ENCODE measurements around the gene BBS9. TPM values are rescaled to one million over a fixed set of nuclear protein-coding genes. Genes with fewer than 3 reads are reported as not detected.
A peak's percentile ranks its signal among the peaks of the same experiment; 100 is the strongest.

The BBS9 gene
- polyA plus RNA-seq, 10 donors: 13.5 to 26.9 (median 16.7) TPM

DNA sequence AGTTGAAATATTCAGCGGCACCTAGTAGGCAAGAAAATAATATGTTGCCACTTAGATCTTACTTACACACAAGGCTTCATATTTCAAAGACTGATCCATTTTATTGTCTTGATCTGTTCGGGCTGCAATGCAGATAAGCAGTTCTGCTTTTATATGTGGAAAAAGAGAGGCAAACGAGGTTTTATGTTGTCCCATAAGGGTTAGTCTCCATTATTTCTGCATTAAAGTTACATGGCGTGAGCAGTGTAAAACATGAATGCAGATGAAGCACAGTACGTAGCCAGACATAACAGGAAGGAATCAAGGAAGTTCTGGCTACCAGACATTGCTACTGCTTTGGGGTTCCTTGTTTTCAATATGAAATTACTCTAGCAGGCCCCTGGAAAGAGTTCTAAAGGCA is 224.8 kb downstream of the BBS9 start:
- peak in 1 of 3 donors; percentile 7 for DNase-seq

DNA sequence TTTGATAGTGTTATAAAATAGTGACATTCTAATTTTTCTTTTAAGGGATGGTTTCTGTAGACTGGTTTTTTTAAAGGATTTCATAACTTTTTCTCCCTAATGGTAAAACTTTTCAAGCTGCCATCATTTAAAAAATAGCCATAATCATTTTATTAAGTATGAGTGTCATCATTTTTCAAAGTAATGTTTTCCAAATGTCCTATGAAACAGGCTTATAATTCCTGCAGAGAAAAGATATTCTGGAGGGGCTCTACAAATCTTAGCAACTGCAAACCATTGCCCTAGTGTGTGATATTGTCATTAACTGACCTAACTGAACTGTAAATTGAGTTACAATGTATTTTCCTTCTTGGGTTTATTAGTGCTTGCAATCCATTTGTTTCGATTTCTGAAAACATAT is 226.0 kb downstream of the BBS9 start:
- DNase-seq: peak in 2 of 3 donors; percentile 36 to 38

DNA sequence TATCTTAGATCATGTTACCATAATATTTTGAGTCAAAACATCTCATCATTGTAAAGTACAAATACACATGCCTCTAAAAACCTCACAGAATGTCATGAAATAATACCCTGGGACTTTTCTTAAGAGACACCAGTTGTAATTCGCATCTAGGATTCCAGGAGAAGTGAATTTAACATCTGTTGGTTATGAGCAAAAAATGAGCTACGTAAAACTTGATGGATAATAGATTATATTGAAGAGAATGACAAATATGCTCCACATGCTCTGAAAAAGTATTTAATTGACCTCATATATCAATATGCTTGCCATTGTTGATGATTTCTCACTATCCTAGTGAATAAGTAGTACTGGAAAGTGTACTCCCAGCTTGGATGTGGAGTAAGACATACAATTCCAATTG is 227.0 kb downstream of the BBS9 start:
- DNase-seq: peak; percentile 59 to 77 (median 68)

DNA sequence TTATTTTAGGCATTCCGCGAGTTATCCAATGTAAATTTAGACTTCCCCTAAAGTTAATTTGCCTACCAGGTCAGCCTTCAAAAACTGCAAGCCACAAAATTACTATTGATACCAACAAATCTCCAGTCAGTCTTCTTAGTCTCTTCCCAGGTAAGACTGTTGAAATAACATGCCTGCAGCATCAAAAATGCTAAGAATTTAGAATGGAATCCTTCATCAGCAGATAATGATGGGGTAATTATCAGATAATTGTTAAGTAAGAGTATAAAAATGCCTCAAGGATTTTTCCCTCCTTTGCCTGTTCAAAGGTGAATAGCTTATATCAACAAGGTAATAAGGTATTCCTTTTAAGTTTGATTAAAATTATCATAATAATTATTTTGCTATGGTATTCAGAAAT is 228.5 kb downstream of the BBS9 start:
- DNase-seq: no peak

DNA sequence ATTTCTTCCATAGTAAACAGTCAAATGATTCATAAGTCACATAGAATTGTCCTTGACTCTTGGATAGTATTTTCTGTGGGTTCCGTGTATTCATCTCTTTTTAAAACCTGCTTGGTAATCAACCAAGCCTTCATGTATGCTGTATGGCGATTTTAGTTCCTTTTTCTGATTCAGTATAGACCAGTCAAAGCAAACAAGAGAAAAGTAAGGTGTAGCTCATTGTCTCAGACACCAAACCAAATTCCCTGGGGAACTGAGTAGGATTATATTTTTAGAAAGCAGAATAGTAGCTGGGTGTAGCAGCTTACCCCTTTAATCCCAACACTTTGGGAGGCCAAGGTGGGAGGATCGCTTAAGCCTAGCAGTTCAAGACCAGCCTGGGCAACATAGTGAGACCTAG is 240.5 kb downstream of the BBS9 start:
- DNase-seq: no peak

DNA sequence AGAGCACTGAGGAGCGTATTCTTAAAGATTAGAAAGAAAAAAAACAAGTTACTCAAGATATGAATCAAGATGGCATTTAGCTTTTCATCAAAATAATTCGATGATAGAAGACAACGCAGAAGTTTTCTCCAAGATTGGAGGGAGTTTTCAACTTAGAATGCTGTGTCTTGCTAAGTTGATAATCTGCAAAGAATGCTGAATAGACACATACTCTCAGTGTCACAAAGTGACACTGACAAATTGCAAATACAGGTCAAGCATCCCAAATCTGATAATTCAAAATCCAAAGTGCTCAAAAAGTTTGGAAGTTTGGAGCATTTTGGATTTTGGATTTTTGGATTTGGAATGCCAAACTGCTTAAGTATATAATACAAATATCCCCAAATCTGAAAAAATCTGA is 243.8 kb downstream of the BBS9 start:
- DNase-seq: no peak

DNA sequence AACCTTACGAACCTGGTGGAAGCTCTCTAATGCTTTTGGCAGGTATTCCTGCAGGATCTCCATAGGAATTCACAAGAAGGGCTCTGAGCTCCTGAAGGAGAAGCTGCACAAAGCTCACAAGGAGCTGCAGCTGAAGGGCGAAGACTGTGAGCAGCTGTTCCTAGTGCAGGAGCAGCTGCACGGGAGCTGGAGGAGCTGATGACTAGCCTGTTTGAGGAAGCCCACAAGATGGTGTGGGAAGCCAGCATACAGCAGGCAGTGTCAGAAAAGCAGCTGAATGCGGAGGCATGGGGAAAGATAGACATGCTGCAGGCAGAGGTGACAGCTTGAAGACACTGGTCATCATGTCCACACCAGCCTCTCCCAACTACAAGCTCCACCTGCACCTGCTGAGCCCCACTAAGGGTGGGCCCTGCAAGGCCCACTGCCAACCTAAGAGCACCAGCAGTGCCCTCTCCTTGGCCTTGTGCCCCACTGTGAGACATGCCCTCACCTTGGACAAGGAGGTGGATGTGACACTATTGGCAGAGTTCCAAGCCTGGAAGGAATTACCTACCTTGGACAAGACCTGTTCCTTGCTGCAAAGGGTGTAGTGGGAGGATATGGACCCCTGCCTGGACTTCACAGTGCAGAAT is 250.6 kb downstream of the BBS9 start:
- DNase-seq: peak in 2 of 3 donors; percentile 3 to 20

DNA sequence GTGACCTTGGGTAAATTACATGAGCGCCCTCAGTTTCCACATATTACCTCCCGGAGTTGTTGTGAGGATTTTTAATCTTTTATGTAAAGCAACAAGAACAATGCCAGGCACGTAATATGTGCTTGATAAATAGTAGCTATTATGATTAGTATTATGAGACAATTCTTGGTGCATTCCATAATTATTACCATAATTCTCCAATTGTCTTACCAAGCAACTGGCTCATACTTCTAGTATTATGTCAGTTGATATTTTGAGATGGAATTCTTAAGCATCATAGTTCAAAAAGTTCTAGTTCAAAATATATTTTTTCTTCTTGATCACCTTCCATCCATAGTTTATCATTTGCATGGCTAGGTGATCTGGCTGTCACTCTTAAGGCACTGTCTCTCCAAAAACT is 259.0 kb downstream of the BBS9 start:
- DNase-seq: no peak

DNA sequence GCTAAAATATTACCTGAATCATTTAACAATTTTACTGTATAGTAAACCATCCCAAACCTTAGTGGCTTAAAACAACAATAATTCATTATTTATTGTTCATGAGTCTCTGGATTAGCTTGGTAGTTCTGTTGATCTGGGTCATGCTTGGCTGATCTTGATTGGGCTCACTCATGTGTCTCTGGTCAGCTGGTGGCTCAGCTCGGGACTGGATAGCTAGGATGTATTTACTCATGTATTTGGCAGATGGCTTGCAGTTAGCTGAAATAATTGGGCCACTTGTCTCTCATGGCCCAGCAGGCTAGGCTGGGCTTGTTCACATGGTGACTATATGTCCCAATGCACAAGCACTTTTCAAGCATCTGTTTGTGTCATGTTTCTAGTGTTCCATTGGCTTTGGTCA is 262.8 kb downstream of the BBS9 start:
- DNase-seq: no peak

DNA sequence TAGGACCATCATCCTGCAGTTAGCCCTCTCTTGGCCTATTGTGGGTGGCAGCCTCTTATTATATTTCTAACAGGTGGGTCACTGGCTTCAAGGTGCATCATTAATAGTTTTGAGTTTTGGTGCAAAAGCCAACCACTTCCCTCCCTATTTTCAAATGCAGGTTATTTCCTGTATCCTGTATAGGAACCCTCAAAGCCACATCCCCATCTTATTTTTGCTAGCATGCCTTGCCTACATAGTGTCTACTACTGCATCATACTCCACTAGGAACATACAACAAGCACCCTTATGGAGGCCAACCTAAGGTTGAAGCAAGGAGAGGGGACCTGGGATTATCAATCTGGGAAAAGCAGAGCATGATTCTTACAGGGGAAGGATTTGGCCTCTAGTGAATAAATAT is 264.4 kb downstream of the BBS9 start:
- DNase-seq: no peak

DNA sequence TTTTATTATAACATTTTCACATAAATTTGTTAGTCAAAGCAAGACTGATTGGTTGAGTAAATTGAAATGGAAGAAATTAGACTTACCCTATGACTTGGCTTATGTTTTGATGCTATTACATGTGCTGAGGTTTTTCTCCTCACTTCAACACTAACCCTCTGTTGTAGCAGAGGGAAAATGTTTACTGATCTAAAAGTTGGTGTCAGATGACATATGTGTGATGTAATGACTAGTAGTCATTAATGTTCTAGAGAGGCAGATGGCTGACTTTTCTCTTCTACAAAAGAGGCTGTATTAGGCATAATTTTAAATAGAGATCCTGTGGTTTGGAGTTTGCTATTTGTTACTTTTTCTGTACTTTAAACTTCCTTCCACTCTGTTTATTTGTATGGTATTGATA is 266.0 kb downstream of the BBS9 start:
- DNase-seq: no peak

DNA sequence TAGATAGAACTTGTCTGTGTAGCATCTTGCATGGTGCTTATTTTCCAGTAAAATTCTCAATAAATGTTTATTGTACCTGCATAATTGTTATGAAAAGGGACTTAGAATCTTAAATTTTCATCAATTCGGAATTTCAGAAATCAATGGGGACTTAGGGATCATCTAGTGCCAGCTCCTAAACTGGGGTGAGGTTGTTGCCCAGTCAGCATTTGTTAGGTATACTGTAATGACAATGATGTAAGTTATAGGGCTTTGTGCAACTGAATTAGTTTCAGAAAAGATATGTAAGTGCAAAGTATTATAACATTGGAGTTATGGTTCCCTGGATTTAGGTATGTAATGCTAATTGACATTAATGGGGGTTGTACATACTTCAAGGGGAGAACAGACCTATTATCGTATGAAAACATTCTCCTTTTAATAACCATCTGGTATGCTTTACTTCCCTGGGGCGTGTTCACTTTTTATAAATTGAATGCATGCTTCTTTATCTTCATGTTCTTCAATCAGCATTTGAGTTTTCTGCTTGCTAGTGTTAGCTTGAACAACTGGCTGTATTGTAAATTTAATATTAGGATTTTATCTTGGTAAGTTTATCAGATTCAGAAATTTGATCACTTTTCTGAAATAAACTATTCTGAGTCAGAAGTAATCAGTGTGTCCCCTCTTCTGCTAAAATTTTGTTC is 270.3 kb downstream of the BBS9 start:
- no peak for DNase-seq

DNA sequence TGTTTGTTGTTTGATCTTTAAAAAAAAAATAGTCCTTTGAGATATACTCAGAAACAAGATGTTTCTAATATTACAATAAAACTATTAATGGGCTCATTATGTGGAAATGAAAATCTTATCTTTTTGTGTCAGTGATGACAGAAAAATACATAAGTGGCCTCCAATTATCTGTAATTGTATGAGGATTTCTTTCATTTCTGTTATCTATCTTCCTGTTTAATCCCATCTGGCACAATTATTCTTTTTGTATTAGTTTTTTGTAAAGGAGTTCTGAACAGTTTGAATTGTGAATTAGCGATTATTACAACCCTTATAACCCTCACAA is 270.8 kb downstream of the BBS9 start:
- DNase-seq: no peak

DNA sequence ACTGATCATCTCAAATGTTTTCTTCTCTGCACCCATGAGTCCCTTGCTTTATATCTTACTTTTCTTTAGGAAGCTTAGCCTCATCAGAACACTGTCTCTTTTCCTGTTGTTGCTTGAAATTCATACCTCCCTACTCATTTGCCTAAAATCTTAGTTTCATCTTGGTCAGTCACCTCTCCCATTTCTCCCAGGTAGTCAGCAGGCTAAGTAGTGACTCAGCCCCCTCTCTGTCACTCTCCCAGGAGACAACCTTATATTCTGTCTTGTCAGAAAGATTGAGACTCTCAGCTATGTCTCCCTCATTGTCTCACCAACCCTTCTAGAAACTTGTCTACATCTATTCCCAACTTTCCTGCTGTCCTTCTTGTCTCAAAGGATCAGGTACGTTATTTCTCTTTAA is 280.9 kb downstream of the BBS9 start:
- DNase-seq: no peak

DNA sequence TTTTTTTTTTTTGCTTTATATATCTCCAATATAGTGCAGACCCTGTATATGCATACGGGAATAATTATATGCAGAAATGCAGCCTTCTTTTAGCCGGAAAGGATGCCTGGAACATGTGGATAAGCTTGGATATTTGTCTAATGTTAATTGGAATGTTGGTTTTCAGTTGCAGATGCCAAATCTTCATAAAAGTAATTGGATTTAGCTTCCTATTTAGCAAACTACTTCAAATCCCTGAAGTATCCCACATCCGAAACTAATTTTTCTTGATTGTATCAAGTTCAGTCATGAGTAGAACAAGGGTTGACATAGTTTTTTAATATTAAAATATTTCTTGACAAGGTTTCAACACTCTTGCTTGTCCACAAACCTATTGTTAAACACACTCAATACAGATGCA is 281.7 kb downstream of the BBS9 start:
- peak in 1 of 3 donors; percentile 51 for DNase-seq

DNA sequence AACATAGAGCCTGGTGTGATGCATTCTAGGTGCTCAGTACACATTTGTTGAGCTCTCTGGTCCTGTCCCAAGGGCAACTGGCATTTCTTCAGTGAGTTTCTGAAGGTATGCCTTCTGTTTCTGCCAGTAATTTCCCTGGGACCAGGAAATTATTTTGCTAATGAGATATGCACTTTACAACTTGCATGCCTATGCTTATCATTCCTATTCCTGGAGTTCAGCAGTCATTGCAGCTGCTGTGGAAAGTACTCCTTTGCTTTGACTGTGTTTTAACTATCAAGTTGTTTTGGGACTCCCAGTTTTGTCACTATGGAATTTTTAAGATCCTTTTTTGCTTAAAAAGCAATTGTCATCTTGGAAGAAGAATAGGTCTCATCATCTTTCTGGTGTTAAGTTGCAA is 283.0 kb downstream of the BBS9 start:
- peak in 1 of 3 donors; percentile 20 for DNase-seq

DNA sequence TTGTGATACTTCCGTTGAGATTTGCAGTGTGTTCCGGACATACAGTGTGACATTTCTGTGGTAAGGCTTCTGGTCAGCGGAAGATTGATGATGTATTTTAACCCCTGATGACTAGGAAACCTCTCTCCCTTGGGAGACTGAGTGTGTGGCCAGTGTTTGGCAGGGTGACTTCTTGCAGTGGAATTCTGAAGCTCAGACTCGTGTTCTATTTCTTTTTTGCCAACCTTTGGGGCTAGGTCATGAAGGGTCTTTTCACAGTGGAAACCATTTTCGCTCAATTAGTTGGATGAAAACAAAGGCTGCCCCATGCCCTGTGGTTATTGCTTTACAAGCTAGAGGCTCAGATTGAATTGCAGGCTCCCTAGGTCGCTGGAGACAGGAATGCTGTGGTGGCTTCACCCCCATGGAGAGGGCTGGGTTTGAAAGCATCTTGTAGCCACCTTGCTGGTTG is 288.9 kb downstream of the BBS9 start:
- no peak for DNase-seq

DNA sequence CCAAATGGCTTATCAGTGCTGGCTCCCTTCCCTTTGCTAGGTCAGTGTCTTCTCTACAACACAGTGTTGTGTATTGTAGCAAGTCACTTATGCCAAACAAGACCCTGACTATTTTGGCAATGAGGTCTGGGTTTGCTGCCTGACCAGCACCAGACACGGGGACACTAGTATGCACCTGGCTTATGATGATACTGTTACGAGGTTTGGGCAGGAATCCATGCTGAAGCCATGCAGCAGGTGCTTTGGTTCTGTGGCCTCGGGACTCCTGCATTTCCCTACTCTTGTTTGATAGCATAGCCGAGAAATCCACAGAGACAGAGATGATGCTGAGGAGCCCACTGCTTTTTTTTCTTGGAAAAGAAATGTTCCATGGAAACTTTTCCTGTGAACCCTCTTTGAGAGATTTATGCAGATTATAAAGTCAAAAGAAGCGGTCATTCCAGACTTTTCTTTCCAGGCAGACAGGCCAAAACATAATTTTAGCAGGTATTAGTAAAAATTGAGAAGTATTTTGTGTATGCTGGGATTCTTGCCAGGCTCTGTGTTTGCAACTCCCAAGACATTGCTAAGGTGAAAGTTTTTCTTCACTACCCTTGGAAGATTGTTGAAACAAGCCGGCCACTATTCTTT is 291.1 kb downstream of the BBS9 start:
- DNase-seq: peak in 2 of 3 donors; percentile 47 to 68

DNA sequence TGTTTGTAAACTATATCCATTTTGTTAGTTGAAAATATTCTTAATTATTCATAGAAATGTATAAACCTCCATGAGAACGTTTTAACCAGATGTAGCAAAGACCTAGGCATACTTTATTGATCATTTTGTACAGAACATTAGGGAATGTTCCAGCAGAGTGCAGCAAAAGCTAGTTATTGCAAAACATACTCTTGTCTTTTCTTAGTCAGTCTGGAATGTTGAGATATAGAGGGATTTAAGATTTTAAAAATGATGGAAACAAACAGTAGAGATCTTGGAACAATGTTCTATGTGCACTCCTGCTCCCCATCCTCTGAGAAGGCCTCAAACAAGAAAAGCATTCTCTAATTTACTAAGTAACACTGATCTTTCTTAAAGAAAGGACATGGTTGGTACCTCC is 292.1 kb downstream of the BBS9 start:
- DNase-seq: peak in 2 of 3 donors; percentile 59 to 77

DNA sequence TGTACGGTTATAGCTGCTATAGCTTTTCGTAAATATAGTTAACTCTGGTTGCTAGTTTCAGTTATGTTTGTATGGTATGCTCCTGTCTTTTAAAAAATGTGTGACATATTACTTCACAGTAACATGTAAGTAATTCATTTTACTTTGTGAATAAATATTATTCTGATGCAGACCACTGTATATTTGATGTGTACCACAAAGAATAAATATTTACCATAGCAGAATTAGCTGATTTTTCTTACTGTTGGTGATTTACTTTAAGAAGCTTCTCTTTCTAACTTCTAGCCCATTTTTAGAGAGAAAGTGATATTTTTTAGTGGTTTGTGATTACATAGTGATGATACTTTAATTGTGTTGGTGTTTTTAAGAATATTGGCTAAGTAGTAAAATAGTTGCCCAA is 292.8 kb downstream of the BBS9 start:
- DNase-seq: no peak

DNA sequence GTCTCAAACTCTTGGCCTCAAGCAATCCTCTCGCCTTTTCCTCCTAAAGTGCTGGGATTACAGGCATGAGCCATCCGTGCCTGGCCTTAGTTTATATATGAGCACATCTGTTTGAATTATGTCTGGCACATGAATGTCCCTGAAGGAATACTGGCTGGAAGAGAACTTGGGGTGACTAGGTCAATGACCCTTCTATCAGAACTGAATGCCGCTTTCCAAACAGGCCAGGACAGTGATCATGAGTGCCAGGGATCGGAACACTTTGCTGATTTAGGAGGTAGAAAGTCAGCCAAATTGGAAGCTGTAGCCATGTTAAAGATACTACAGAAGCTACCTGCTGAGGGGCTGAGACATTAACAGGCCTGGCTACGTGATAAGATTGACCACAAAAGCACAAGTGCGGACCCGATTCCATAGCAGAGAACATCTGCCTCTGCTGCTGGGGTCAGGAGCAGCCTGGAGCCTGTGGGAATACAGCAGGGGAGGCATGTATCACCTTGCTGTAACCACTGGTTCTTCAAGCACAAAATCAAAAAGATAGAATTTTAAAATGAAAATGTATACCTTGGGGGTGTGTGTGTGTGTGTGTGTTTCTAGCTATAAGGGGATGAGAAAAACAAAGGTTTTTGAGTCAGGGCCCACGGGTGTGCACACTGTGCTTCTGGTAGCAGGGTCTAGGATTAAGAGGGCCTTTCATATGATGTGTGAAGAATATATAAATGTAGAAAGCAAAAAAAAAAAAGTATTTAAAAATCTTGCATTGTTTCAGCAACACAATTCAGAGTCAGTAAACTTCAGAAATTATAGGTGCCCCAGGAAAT is 293.7 kb downstream of the BBS9 start:
- DNase-seq: peak in 1 of 3 donors; percentile 29

DNA sequence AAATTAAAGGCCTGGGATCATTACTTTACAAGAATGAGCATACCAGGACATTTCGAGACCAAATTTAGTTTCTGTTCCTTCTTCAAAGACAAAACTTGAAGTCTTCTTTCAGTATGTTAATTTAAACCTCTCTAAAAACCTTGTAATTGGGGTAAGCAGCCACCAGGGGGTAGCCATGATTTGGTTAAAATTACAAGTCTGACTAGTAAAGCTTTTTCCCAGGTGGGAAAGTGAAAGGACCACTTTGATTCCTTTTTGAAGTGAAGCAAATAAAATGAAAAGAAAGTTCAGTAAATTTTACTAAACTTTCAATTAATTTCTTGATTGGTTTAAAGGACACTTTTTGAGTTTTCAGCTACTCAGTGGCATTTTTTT is 294.3 kb downstream of the BBS9 start:
- no peak for DNase-seq

DNA sequence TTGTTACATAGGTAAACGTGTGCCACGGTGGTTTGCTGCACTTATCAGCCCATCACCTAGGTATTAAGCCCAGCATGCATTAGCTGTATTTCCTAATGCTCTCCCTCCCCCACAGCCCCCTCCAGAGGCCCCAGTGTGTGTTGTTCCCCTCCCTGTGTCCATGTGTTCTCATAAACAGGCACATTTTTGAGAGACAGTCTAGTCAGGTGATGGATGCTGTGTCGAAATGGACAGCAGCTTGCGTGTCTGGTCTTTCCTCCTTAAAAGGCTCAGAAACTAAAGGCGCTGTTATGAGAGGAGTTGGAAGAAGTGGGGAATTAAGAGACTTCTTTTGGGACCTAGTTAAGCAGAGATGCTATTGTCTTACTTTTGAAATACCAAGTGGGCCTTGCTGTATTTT is 296.0 kb downstream of the BBS9 start:
- DNase-seq: peak in 1 of 3 donors; percentile 21

All from muscle of back (tissue), 11 donors.